ENCODE data around the gene ACACB. TPM values are rescaled to one million over a fixed set of nuclear protein-coding genes. Genes with fewer than 3 reads are reported as not detected.

ACACB gene
- total and polyA plus RNA-seq, 8 donors = 23.4 to 58.9 (median 31.6) TPM

GRCh38 chr12:109223868-109224267 is 107.5 kb downstream of the ACACB start:
- H3K36me3 ChIP-seq = peaks cover 0 to 62% (median 21%) of the 10 kb centered on the region in 3 donors
- no peaks in the 10 kb centered on the region for H3K9me3 ChIP-seq
- H3K4me1 ChIP-seq = no peaks in the 10 kb centered on the region
- no peaks in the 10 kb centered on the region for H3K27me3 ChIP-seq
- H3K27ac ChIP-seq = no peak overlapping the region
- intact Hi-C loops (cut with DNase I) = no loop called here
- FAIRE-seq (no peak), ATAC-seq (no peak), DNase-seq (no peak)
- no peak for TF ChIP-seq CTCF (IDR thresholded peaks at IDR 0.05)
- no peak overlapping the region for H3K4me3 ChIP-seq
- 92 to 94% methylated on average over 5 of the region's 5 CpGs for WGBS, 2 donors

GRCh38 chr12:109228664-109229063 is 112.3 kb downstream of the ACACB start:
- Histone ChIP-seq H3K36me3 (peaks cover 0 to 78% (median 8%) of the 10 kb centered on the region in 3 donors), H3K4me1 (no peaks in the 10 kb centered on the region), H3K9me3 (no peaks in the 10 kb centered on the region), H3K4me3 (no peak overlapping the region), H3K27ac (no peak overlapping the region), H3K27me3 (no peaks in the 10 kb centered on the region)
- intact Hi-C loops (cut with DNase I) = no loop called here
- DNase-seq (no peak), ATAC-seq (no peak), FAIRE-seq (no peak)
- no peak for TF ChIP-seq CTCF (IDR thresholded peaks at IDR 0.05)
- 96 to 97% methylated on average over 4 of the region's 4 CpGs for WGBS, 2 donors

- Histone ChIP-seq H3K9me3 (no peaks in the 10 kb centered on the region), H3K27ac (no peak overlapping the region), H3K4me3 (no peak overlapping the region), H3K4me1 (no peaks in the 10 kb centered on the region), H3K27me3 (no peaks in the 10 kb centered on the region), H3K36me3 (peaks cover 0 to 79% (median 4%) of the 10 kb centered on the region in 3 donors)
- FAIRE-seq = no peak
- no peak for DNase-seq
- no peak for ATAC-seq
- WGBS, 2 donors = 79% methylated on average over 2 of the region's 2 CpGs
- intact Hi-C loops (cut with DNase I) = no loop called here
- TF ChIP-seq CTCF (IDR thresholded peaks at IDR 0.05) = no peak
Observed at GRCh38 chr12:109230193-109230592, 113.8 kb downstream of the ACACB start.

GRCh38 chr12:109232731-109233130 is 116.3 kb downstream of the ACACB start:
- no peaks in the 10 kb centered on the region for H3K27me3 ChIP-seq
- H3K4me1 ChIP-seq = no peaks in the 10 kb centered on the region
- no peak overlapping the region for H3K4me3 ChIP-seq
- TF ChIP-seq CTCF (IDR thresholded peaks at IDR 0.05) = no peak
- no peaks in the 10 kb centered on the region for H3K9me3 ChIP-seq
- intact Hi-C loops (cut with DNase I) = no loop called here
- 93 to 96% methylated on average over 7 of the region's 7 CpGs for WGBS, 2 donors
- FAIRE-seq (no peak), DNase-seq (no peak), ATAC-seq (no peak)
- H3K27ac ChIP-seq = no peak overlapping the region
- peaks cover 0 to 93% (median 13%) of the 10 kb centered on the region in 3 donors for H3K36me3 ChIP-seq

GRCh38 chr12:109234012-109234411 is 117.6 kb downstream of the ACACB start:
- TF ChIP-seq CTCF (IDR thresholded peaks at IDR 0.05) = no peak
- no peaks in the 10 kb centered on the region for H3K9me3 ChIP-seq
- no peak for FAIRE-seq
- WGBS, 2 donors = 82 to 85% methylated on average over 15 of the region's 15 CpGs
- ATAC-seq = no peak
- no peak for DNase-seq
- no peaks in the 10 kb centered on the region for H3K4me1 ChIP-seq
- intact Hi-C loops (cut with DNase I) = no loop called here
- peaks cover 0 to 92% (median 13%) of the 10 kb centered on the region in 3 donors for H3K36me3 ChIP-seq
- H3K27ac ChIP-seq = no peak overlapping the region
- H3K27me3 ChIP-seq = no peaks in the 10 kb centered on the region
- no peak overlapping the region for H3K4me3 ChIP-seq

Measured in pancreas (tissue), 10 donors.